Stimulated activated CD8-positive, alpha-beta memory T cell treated with anti-CD3 and anti-CD28 coated beads, Interleukin-7, amount 100 ng/mL, for 48 hours (primary cell): ENCODE data around the gene ANKUB1.
"Not testable (repeated sequence)": the region's sequence is repeated elsewhere in the genome, so short reads cannot be mapped to it uniquely, and the experiment has no call there.

Source experiments
- DNase-seq, 2 donors: peaks; one replicate each; pipeline ENCODE4 v3.0.0-alpha.2; 2020; ENCODE audit warnings: low read depth in 1 of 2; ENCODE audit errors: extremely low read depth in 1 of 2

ANKUB1 gene, protein sequence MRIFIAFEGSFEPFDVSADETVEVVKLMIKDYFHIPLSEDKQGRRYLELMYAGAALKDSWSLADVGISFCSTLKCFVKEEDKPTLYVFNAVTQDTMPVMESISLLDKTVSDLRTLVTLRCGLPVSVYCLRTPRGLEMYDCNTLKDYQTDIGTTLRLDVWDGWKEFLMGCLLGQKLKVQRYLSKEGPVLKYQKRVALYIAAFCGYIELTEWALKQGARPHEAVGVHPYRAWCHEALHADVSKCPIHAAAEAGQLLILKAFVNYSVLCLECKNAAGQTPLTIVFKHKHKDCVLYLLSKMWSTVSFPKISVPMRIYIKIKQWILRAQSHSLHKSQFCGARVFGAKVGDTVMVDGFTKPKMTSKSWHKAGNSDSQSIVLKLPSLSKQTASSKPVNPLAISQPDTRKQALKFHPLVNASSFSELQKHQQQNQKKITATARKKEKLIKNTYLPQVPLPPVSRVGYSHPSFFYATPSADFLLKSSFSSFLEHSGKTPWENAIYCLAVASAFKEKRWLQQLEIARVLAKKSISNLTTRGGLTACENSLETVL

GRCh38 chr3:149792452-149793270 is at the start of gene ANKUB1:
TSS of gene ANKUB1 (minus strand) at chr3:149792554. CDS start at chr3:149792366, 188 bp downstream.
- DNase-seq = no peak

DNA sequence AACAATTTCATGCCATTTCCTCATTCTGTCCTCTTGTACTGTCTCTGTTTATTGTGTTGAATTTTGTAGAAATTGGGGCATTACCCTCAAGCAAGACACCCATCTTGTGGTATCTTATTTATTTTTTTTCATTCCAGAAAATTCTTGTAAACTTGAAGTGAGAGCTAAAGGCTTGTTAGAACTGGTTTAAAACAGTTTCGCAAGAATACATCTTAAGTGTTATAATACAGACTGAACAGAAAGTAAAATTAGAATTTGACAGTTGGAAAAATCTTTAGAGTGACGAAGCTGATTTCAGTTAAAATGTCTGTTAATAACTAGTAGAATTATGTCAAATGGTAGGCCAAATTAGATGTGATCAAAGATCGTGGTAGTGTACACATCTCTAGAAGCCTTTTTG is 47.5 kb upstream of the ANKUB1 start:
- DNase-seq = no peak

GRCh38 chr3:149839469-149839868 is 47.1 kb upstream of the ANKUB1 start:
- DNase-seq = not testable (repeated sequence)

- not testable (repeated sequence) for DNase-seq
These were observed 46.1 kb upstream of the ANKUB1 start for GRCh38 chr3:149838491-149838890.

GRCh38 chr3:149833241-149833640 is 40.9 kb upstream of the ANKUB1 start:
- DNase-seq = no peak

- DNase-seq = no peak
These were observed 39.7 kb upstream of the ANKUB1 start for GRCh38 chr3:149832086-149832485.

DNA sequence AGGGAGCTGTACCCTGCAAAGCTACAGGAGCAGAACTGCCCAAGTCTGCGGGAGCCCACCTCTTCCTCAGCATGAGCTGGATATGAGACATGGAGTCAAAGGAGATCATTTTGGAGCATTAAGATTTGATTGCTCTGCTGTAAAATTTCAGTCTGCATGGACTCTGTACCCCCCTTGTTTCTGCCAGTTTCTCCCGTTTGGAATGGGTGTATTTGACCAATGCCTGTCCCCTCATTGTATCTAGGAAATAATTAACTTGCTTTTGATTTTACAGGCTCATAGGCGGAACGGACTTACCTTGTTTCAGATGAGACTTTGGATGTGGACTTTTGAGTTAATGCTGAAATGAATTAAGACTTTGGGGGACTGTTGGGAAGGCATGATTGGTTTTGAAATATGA is 39.0 kb upstream of the ANKUB1 start:
- no peak for DNase-seq

GRCh38 chr3:149830902-149831301 is 38.5 kb upstream of the ANKUB1 start:
- no peak for DNase-seq

GRCh38 chr3:149829631-149830030 is 37.3 kb upstream of the ANKUB1 start:
- DNase-seq = not testable (repeated sequence)

DNA sequence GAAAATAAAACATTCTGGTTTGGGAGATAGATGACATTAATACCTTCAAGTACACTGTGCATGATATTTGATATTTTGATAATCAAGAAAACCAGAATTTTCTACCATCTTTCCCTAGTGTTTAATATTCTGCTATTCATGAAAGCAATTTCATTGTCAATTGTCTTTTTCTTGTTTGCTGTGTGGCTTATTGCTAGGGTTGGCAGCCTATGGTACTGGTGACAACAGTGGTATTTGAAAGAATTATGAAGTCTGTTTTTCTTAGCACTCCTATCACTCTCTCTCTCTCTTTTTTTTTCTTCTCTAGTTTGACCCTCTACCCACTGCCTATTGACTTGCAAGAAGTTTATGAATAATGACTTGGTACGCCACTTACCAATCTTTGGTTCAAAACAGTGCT is 36.0 kb upstream of the ANKUB1 start:
- DNase-seq = no peak

- no peak for DNase-seq
These were observed 34.3 kb upstream of the ANKUB1 start for GRCh38 chr3:149826636-149827035.

GRCh38 chr3:149820183-149820582 is 27.8 kb upstream of the ANKUB1 start:
- DNase-seq = no peak

GRCh38 chr3:149819432-149819831 is 27.1 kb upstream of the ANKUB1 start:
- no peak for DNase-seq

- no peak for DNase-seq
These were observed 24.6 kb upstream of the ANKUB1 start for GRCh38 chr3:149816986-149817385.

DNA sequence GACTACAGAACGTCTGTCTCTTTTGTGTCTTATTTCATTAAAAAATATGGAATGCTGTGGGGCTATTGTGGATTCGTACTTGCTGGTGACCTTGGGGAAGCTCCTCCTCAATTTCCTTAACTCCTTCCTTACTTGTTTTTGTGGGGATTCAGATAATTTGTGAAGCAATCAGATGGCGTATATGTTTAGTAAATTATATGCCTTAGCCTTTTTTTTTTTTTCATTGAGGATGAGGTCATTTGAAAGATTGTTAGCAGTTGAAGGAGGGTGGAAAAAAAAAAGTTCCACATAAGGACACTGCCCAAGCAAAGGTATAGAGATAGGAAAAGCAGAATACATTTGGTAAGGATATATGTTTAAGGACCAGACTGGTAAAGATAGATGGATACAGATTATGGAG is 24.0 kb upstream of the ANKUB1 start:
- DNase-seq = no peak

- no peak for DNase-seq
These were observed 23.4 kb upstream of the ANKUB1 start for GRCh38 chr3:149815728-149816127.

DNA sequence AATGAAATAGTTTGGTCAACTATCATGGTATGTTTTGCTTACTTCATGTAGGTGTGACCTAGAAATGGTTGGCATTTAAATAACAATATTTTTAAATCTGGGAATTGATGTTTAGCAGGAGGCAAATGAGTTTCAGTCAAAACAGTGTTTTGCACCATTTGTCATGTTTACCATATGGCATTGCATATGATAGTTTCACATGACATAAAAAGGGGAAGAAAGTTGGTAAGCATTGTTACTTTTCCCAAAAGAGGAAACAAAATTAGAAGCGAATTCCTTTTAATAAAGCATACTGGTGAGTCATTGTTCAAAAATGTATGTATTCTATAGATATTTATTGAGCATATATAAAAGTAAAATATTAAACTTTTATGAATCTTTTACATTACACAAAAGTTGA is 23.0 kb upstream of the ANKUB1 start:
- no peak for DNase-seq

GRCh38 chr3:149813367-149814281 is 21.3 kb upstream of the ANKUB1 start:
- DNase-seq = peak in 1 of 2 donors; percentile 1

DNA sequence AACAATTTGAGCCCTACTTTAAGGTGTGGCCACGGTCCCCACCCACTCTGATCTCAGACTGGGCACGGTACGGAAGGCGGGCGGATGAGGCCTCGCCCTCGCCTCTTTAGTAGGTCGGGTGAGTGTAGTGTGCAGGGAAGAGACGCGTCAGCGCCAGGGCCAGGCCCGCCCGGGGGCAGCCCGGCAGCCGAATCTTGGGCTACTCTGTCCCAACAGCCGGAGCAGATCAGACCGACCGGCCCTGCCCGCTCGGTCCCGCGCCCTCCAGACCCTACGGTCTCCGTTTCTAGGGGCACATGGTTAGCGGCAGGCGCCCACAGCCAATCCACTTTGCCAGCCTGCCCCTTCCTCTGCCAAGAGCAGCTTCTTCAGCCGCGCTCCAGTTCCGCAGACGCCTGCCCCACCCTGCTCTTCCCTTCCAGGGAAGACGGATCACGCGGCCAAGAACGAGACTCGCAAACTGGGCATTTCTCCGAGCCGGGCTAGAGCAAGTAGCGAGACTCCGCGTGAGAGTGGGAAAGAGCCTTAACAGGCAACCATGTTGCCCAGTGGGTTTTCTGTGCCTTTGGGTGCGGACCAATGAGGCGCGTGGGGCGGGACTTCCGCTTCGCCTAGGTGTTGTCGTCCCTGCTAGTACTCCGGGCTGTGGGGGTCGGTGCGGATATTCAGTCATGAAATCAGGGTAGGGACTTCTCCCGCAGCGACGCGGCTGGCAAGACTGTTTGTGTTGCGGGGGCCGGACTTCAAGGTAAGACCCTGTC is 20.4 kb upstream of the ANKUB1 start, which contains the start of gene RNF13:
TSS of gene RNF13 (plus strand) at position 610 of the 761 bp plus-strand sequence. CDS start 32,812 bp downstream, outside the sequence.
- DNase-seq = peak; percentile 83 to 91

DNA sequence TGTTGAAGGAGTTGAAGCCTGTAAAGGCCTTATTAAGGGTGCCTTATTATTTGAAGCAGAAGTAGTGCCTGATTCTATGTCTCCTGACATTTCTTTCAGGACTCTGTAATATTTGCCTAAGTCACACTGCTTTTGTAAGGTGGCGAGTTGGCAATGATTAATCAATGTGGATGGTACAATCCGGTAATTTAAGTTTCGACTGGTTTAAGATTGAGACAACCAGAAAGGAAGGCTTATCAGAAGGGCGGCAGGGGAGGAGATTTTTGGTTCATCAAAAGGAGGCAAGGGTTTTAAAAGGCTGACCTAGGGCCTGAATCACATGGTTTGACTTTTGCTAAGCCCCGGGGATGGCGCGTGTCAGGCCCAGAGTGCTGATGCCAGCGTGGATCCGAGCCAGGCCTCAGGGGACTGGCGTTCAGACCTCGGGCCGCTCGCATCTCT is 19.8 kb upstream of the ANKUB1 start:
- no peak for DNase-seq
